HG02642 (cell line): Measurements from ENCODE around the gene C1orf53.
A peak's percentile ranks its signal among the peaks of the same experiment; 100 is the strongest.
"Not testable (repeated sequence)": the region's sequence is repeated elsewhere in the genome, so short reads cannot be mapped to it uniquely, and the experiment has no call there.

Source experiments
- ATAC-seq: cut with Tn5 transposase; IDR thresholded peaks from one replicate; pipeline ENCODE4 v1.9.1; 2021; ENCODE audit warnings: mild to moderate bottlenecking; ENCODE audit not compliant: unreplicated experiment, poor library complexity

Gene C1orf53

DNA sequence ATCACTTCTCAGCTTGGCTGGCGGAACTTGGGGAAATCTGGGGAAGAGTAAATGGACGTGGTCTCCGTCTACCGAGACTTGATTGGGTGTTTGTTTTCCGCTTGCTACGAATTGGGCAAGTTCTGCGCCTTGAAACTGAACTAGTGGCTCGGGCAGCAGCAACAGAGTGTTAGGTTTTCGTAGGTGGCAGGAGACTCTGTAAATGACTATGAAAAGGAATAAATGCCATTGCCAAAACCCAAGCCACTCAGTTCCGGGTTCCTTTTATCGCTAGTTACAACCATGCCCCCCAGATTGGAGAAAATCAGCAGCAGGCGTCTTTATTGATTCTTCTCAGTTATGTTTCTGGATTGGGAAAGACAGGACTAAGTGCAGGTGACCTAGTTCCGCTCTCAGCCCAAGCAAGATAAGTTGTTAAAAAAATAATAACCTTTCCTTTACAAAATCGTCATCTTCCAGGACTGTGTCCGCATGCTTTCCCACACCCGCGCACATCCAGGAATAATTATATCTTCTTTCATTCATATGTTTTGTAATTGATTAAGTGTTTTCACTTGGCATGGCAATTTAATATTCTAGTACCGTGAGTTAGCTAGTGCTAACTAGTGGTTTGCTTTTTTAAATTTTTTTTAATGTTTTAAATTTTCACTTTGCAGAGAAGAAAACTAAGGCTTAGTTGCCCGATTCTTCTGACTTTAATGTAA, 18.1 kb downstream of the C1orf53 start:
- ATAC-seq, result no peak

DNA sequence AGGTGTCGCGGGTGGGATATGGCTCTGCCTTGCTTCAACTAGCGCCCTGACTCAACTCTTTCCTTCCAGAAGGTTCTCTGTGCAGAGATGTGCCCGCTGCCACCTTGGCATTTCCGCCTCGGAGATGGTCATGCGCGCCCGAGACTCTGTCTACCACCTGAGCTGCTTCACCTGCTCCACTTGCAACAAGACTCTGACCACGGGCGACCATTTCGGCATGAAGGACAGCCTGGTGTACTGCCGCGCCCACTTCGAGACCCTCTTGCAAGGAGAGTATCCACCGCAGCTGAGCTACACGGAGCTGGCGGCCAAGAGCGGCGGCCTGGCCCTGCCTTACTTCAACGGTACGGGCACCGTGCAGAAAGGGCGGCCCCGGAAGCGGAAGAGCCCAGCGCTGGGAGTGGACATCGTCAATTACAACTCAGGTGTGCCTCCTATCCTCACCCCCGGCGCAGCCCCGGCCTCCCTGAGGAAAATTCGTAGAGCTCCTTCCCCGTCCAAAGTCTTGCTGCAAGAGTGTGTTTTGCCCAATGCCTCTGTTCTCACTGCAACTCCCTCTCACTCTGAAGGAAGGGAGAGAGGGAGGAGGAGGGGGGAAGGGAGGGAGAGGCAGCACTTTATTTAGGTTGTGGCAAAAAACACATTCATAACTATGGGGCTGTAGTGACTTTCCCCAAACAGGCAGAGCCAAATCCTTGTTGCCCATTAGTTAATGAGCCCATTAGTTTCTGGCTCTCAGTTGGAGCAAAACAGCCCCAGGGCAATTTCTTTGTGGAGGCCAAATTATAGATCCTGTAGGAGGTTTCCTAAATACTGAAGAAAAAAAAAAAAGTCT, 19.0 kb downstream of the C1orf53 start:
- ATAC-seq, result no peak

DNA sequence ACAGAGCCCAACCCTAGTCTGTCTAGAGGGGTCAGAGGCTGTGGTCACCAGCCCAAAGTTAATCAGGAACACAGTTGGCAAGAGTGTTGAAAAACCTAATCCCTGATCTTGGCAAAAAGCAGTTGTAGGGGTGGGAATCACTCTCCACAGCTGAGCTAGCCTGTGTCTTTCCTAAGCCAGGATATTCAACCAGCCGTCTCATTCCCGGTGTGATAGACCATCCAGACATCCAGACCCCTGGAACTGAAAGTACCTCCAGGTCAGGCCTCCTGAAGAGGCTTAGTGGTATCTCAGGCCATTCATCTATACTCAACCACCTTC, 19.6 kb downstream of the C1orf53 start:
- ATAC-seq, result no peak

DNA sequence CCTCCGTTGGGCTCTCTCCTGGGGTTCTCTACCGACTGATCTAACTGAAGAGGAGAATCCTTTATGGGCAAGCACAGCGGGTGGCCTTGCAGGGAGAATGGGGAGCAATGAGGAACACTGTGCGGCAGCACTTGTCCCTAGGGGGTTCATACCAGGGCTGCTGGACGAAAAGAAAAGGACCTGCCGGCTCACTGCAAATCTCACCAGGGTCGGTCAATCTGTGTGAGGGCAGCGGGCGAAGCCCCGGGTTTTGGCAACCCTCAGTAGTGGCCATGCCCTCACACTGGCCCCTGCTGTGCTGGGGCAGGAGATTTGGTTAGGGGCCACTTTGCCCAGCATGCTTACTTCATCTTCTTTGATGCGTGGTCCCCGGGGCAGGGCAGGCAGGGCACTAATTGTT, 20.6 kb downstream of the C1orf53 start:
- no peak for ATAC-seq

DNA sequence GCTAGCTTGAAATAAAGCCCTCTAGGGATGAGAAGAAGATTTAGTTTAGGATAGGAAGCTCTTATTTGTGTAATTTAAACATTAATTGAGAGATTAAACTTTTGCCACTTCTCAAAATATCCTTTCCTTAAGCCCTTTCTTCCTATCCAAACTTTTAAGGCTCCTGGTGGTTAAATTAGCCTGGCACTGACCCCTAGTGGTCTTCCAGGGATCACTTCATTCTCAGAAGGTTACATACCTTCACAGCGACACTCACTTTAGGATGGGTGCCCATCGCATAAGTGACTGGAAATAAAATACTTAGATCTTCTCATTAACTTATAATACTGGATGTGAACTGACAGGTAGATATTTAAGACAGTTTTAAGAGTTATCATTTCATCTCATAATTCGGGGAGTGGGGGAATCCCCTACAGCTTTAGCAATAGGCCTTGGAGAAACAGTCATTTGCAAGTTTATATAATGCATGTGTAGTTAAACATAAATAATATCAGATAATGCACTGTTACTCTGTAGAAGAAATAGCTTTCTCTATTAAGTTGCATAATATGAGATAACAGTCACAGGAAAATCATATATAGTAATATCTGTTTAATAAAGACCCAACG, 22.2 kb downstream of the C1orf53 start:
- peak; percentile 72 for ATAC-seq

DNA sequence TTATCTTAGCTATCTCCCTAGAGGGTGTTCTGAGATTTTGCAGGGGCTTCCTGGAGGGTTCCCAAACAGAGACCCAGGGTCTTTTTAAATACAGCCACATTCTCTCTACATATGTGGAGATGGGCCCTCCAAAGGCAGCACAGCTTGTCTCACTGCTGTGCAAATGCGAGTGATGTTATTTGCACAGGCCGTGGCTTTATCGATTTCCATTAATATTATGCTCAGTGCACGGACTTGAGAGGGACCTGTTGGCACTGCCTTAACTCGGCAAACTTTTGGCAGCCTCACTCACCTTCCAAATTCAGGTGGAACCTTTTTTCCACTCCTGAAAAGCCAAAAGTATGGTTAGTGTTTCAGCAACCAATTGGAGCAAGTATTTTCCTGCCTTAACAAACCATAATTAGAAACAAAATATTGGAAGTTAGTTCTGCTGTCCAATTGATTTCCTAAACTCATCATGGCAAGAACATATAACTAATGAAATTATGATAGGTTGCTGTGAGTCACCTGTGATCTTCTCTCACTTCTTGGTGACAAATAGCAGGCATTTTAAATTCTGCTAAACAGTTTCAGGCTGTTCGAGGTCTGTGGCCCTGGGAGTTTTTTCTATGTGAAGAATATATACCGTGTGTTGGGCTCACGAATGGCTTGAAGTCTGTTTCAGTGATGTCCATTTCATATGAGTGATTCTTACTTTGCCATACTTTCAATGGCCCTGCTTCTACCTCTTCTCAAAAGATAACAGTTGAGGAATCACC, 25.7 kb downstream of the C1orf53 start:
- ATAC-seq, result no peak

DNA sequence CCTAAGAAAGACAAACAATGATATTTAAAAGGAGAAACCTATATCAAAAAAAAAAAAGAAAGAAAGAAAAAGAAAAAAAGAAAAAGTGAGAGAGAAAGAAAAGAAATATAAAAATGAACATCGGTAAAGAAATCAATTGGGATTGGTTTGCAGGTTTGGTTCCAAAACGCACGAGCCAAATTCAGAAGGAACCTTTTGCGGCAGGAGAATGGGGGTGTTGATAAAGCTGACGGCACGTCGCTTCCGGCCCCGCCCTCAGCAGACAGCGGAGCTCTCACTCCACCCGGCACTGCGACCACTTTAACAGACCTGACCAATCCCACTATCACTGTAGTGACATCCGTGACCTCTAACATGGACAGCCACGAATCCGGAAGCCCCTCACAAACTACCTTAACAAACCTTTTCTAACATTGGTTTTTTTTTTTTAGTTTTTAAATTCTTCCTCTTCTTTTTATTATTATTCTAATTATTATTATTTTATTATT, 26.5 kb downstream of the C1orf53 start:
- ATAC-seq, result peak; percentile 63

DNA sequence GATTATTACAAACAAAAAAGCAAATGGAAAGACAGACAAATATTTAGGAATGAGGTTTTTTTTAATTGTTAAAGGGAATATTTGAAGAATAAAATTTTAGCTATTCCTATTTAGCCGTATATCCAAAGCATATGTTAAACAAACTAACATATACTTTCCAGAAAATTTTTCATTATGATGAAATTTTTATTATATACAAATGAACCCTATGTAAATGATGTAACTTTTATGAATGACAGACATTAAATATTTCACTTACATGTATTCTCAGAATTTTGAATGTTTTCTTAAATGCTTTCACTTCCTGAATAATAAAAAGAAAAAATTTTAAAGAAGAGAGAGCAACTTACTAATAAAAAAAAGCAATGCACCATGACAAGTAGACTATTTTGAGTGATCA, 30.6 kb downstream of the C1orf53 start:
- ATAC-seq, result no peak

DNA sequence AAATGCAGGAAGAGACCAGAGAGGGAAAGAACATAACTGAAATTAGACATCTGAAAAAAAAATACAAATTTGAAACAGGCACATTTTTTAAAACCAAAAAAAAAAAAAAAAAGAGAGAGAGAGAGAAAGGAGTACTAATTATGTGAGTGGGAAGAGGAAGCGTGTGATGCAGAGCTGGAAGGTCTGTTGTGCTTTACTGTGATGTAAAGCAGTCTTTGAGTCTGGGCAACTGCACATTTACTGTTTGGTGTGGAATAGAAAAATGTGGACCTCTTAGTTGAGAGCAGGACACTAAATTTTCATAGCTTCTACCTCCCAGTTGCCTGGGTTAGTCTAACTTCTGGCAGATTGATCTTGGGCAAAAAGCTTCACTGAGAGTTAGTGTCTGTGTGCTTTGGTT, 31.2 kb downstream of the C1orf53 start:
- no peak for ATAC-seq

DNA sequence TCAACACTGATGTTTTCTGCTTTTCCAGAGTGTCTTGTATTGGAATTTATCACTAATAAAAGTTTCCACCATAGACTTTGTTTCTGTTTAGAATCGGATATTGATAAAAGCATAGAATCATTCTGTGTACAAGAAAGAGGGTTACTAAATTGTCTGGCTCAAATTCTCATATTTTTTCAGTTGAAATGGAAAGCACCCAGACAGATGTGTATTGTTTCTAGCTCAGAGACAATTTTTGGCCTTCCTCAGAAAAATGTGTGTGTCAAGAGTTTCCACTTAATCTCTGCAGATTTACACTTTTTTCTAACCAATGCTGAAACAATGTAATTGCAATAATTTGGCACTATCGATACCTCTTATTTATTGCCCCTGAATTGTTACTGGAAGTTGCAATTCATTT, 35.0 kb downstream of the C1orf53 start:
- ATAC-seq, result no peak

DNA sequence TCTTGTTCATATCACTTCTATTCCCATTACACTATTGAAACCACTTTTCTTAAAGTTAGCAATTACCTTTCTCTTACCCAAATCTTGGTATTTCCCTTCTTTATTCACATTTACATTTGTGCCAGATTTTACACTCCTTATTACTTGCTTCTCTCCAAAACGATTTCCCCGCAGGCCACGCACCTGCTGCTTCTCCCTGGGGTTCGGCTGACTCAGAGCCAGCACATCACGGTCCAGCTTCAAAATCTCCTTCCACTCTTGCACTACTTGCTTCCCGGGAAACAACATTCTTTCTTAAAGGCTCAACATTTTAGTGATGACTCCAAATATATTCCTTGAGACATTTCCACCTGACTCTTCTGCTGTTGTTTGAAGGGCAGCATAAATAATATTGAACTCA, 35.5 kb downstream of the C1orf53 start:
- no peak for ATAC-seq

DNA sequence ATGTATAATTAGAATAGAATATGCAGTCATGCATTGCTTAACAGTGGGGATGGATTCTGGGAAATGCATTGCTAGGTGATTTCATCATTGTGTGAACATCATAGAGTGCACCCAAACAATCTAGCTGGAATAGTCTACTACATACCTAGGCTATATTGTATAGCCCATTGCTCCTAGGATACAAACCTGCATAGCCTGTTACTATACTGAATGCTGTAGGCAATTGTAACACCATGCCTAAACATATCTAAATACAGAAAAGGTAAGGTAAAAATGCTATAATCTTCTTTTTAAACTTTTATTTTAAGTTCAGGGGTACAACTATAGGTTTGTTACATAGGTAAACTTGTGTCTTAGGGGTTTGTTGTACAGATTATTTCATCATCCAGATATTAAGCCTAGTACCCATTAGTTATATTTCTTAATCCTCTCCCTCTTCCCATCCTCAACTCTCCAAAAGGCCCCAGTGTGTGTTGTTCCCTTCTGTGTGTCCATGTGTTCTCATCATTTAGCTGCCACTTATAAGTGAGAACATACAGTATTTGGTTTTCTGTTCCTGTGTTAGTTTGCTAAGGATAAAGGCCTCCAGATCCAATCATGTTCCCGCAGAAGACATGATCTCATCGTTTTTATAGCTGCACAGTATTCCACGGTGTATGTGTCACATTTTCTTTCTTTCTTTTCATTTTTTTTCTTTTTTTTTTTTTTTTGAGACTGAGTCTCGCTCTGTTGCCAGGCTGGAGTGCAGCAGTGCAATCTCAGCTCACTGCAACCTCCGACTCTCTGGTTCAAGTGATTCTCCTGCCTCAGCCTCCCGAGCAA, 36.9 kb downstream of the C1orf53 start:
- ATAC-seq, result not testable (repeated sequence)

DNA sequence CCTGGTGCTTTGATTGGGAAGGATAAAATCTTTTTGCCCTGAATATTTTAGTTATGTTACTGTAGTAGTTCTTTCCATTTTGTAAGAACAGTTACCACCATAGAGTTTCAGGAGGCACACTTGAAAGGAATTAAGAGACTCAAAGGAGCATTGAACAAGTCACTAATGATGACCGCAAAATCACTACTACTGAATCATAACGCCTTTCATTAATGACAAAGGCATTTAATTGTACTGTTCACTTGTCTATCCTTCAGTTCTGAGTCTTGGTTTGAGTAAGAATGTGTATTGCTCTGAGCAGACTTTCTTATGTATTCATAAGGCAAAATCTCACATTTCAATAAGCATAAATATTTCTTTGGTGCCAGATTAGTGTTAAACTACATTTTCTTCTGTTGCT, 39.6 kb downstream of the C1orf53 start:
- ATAC-seq, result no peak

DNA sequence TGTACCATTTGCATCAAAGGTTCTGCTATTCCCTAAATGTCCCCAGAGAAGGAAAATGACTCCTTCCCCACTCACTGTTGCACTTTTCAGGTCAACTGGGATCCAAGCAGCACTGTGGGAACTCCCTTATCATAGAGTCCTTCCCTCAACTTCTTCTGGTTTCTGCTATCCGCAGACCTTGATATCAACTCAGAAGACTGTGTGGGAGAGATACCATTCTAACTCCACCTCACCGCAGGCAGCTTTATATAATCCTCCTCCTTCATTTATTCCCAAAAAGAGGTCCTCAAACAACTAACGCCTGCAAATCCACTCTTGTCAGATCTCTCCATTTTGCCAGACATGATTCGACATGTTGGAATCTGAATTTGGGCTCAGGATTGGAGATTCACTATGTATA, 42.1 kb downstream of the C1orf53 start:
- no peak for ATAC-seq

DNA sequence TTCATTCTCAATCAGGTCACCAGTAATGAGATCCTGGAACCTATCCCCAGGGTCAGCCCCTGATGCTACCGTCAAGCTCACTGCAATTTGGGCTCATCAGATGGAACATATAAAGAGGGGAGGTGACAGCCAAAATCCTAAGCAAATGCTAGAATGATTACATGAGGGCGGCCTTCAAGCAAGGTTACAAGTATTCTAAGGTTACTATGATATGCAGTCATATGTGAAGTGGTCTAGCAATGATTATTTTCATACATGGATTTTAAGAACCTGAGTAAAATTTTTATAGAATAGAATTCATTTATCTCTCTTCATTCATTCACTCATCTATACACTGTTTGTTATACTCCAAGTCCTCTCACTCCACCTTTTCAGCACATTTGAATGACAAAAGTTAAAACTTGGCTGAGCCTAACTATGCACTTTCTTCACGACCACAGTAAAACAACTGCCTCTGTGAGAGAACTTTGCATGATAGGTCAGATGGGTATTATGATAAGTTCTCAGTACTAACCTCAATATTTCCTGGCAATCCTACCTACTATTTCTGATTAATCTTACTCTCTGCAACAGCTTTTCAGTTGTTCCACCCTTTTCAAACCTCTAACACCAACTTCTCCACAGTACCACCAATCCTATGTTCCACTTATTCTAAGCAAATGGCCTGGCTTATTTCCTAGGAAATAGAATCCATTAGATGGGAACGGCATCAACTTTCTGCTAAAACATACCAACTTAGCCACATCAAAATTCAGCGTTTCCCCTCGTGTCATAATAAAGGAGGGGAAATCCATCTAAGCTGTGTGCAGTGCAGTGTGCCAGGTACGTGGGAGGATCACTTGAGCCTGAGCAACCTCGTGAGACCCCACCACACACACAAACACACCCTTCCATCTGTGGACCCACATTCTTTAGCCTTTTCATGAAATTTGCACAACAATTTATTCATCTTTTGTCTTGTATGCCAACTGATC, 46.8 kb downstream of the C1orf53 start:
- ATAC-seq, result no peak

DNA sequence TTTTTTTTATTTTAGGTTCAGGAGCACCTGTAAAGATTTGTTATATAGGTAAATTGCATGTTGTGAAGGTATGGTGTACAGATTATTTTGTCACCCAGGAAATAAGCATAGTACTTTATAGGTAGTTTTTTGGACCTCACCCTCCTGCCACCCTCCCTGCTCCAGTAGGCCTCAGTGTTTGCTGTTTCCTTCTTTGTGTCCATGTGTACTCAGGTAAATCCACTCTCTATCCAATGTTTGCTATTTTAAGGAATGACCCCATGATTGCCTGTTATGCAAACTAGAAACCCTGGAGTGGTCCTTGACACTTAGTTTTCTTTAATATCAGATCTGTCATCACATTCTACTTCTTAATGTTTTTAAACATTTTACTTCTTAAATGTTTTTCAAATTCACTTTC, 48.7 kb downstream of the C1orf53 start:
- ATAC-seq, result no peak

DNA sequence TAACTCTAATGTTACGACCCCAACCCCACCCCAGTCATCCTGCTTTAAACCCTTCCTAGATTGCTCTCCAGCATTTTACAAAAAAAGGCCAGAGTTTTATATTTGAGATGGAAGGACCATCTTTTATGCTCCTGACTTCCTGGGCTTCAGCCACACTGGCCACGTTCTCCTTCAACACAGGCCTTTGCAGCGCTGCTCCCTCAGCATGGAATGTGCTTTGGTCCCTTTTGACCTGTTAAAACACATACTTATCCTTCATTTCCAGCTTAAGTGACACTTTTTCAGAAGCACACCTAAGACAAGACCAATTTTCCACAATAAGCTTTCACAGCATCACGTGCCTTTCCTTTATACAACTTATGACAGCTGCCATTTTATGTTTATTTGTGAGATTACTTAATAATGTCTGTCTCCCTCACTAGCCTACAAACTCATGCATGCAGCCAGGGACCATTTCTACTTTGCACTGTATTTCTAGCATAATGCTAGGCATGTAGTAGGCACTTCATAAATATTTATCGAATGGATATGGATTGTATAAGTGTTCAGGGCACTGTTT, 49.3 kb downstream of the C1orf53 start:
- ATAC-seq, result no peak

DNA sequence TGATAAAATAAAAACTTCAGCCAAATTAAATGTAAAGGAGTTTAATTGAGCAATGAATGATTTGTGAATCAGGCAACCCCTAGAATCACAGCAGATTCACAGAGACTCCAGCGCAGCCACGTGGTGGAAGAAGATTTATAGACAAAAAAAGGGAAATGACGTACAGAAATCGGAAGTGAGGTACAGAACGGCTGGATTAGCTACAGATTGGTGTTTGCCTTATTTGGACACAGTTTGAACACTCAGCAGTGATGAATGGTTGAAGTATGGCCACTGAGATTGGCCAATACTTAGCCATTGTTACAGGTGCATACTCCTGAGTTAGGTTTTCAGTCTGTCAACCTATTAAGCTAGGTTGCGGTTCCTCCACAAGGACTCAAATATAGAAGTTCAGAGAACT, 51.0 kb downstream of the C1orf53 start:
- not testable (repeated sequence) for ATAC-seq
